Thymus (tissue), 11 donors: Measurements from ENCODE around the gene ZSWIM1. TPM values are rescaled to one million over a fixed set of nuclear protein-coding genes. Genes with fewer than 3 reads are reported as not detected.

Experiments used
- DNase-seq, 9 donors: peaks; one replicate each; pipeline ENCODE4 v3.0.0-alpha.2; 2013; ENCODE audit warnings: low spot score in 9 of 9, low read depth in 6 of 9, missing footprints in 1 of 9
- H3K27ac ChIP-seq, 2 donors: one replicate each; pipeline ENCODE4 v1.5.1; 2013; ENCODE audit warnings: control low read depth in 1 of 2, low read depth in 1 of 2, low read length in 1 of 2, mild to moderate bottlenecking in 1 of 2, moderate library complexity in 1 of 2
- H3K27me3 ChIP-seq, 2 donors: one replicate each; pipeline ENCODE4 v1.5.1; 2013; ENCODE audit warnings: low read length in 1 of 2; ENCODE audit not compliant: control insufficient read depth in 2 of 2, insufficient read depth in 1 of 2
- H3K36me3 ChIP-seq, 2 donors: one replicate each; pipeline ENCODE4 v1.5.1; 2013; ENCODE audit warnings: low read length in 1 of 2, mild to moderate bottlenecking in 1 of 2, moderate library complexity in 1 of 2; ENCODE audit not compliant: control insufficient read depth in 2 of 2, insufficient read depth in 2 of 2
- H3K4me1 ChIP-seq, 2 donors: one replicate each; pipeline ENCODE4 v1.5.1; 2013; ENCODE audit warnings: low read length in 2 of 2; ENCODE audit not compliant: control insufficient read depth in 2 of 2, insufficient read depth in 2 of 2
- H3K4me3 ChIP-seq, 2 donors: one replicate each; pipeline ENCODE4 v1.5.1; 2013; ENCODE audit warnings: low read length in 2 of 2, control low read depth in 1 of 2, mild to moderate bottlenecking in 1 of 2
- H3K9me3 ChIP-seq, 2 donors: one replicate each; pipeline ENCODE4 v1.5.1; 2013; ENCODE audit warnings: low read length in 1 of 2, mild to moderate bottlenecking in 1 of 2; ENCODE audit not compliant: control insufficient read depth in 2 of 2, insufficient read depth in 1 of 2
- WGBS: extraction: QIAGEN DNeasy Blood & Tissue Kit; methylation state at CpG from one replicate; pipeline ENCODE4 v1.1.7; 2013; 5-methylcytosine and 5-hydroxymethylcytosine counted together
- polyA plus RNA-seq: library from polyadenylated mRNA; stranded (reverse); fragments of 200-250 nt; gene quantifications from one replicate; pipeline ENCODE4 v1.2.3, GENCODE V29; 2013
- total RNA-seq: library from RNA; stranded (reverse); fragments of 120-200 nt; gene quantifications from one replicate; pipeline ENCODE4 v1.2.4, GENCODE V29; 2013
- donor health status: healthy.

ZSWIM1 gene
- total and polyA plus RNA-seq, 2 donors, result 5.7 TPM

GRCh38 chr20:45918779-45919537 is 37.9 kb downstream of the ZSWIM1 start:
- WGBS, result 96% methylated on average over 12 of the region's 12 CpGs
- H3K9me3 ChIP-seq, result no peaks in the 10 kb centered on the region
- no peak for DNase-seq
- peaks cover 0 to 6% of the 10 kb centered on the region in 2 donors for H3K27me3 ChIP-seq
- no peak overlapping the region for H3K4me3 ChIP-seq
- peak overlapping the region in 1 of 2 donors; percentile 55 for H3K27ac ChIP-seq
- no peaks in the 10 kb centered on the region for H3K36me3 ChIP-seq
- peaks cover 0 to 4% of the 10 kb centered on the region in 2 donors for H3K4me1 ChIP-seq

- peaks cover 0 to 3% of the 10 kb centered on the region in 2 donors for H3K27me3 ChIP-seq
- no peaks in the 10 kb centered on the region for H3K9me3 ChIP-seq
- no peaks in the 10 kb centered on the region for H3K36me3 ChIP-seq
- peaks cover 0 to 4% of the 10 kb centered on the region in 2 donors for H3K4me1 ChIP-seq
- H3K27ac ChIP-seq, result peak overlapping the region; percentile 55 to 64
- 86% methylated on average over 11 of the region's 11 CpGs for WGBS
- H3K4me3 ChIP-seq, result peak overlapping the region in 1 of 2 donors; percentile 32
- DNase-seq, result no peak
These were observed 38.7 kb downstream of the ZSWIM1 start for GRCh38 chr20:45919542-45920399.

- H3K4me3 ChIP-seq, result peak overlapping the region in 1 of 2 donors; percentile 32
- no peak for DNase-seq
- peaks cover 0 to 6% of the 10 kb centered on the region in 2 donors for H3K27me3 ChIP-seq
- WGBS, result 82% methylated on average over 9 of the region's 9 CpGs
- H3K36me3 ChIP-seq, result no peaks in the 10 kb centered on the region
- H3K4me1 ChIP-seq, result peaks cover 0 to 7% of the 10 kb centered on the region in 2 donors
- H3K9me3 ChIP-seq, result no peaks in the 10 kb centered on the region
- H3K27ac ChIP-seq, result peak overlapping the region; percentile 31 to 40
These were observed 39.7 kb downstream of the ZSWIM1 start for GRCh38 chr20:45920462-45921336.

- H3K4me1 ChIP-seq, result peaks cover 0 to 7% of the 10 kb centered on the region in 2 donors
- peaks cover 0 to 6% of the 10 kb centered on the region in 2 donors for H3K27me3 ChIP-seq
- H3K27ac ChIP-seq, result no peak overlapping the region
- H3K4me3 ChIP-seq, result no peak overlapping the region
- WGBS, result 93% methylated on average over 11 of the region's 11 CpGs
- no peak for DNase-seq
- H3K9me3 ChIP-seq, result no peaks in the 10 kb centered on the region
- H3K36me3 ChIP-seq, result no peaks in the 10 kb centered on the region
These were observed 40.5 kb downstream of the ZSWIM1 start for GRCh38 chr20:45921337-45922189.

- Histone ChIP-seq H3K9me3 (no peaks in the 10 kb centered on the region), H3K27me3 (peaks cover 0 to 6% of the 10 kb centered on the region in 2 donors), H3K36me3 (no peaks in the 10 kb centered on the region), H3K4me1 (peaks cover 0 to 5% of the 10 kb centered on the region in 2 donors), H3K27ac (peak overlapping the region; percentile 52 to 60), H3K4me3 (no peak overlapping the region)
- 73% methylated on average over 21 of the region's 21 CpGs for WGBS
- DNase-seq, result no peak
These were observed 43.6 kb downstream of the ZSWIM1 start for GRCh38 chr20:45924391-45925261.

- no peaks in the 10 kb centered on the region for H3K9me3 ChIP-seq
- peaks cover 0 to 4% of the 10 kb centered on the region in 2 donors for H3K4me1 ChIP-seq
- H3K36me3 ChIP-seq, result no peaks in the 10 kb centered on the region
- H3K27ac ChIP-seq, result peak overlapping the region in 1 of 2 donors; percentile 46
- WGBS, result 83% methylated on average over 9 of the region's 9 CpGs
- H3K27me3 ChIP-seq, result peaks cover 0 to 4% of the 10 kb centered on the region in 2 donors
- H3K4me3 ChIP-seq, result no peak overlapping the region
- DNase-seq, result no peak
These were observed 44.9 kb downstream of the ZSWIM1 start for GRCh38 chr20:45925821-45926506.

- H3K27ac ChIP-seq, result no peak overlapping the region
- H3K9me3 ChIP-seq, result no peaks in the 10 kb centered on the region
- DNase-seq, result no peak
- H3K36me3 ChIP-seq, result no peaks in the 10 kb centered on the region
- no peak overlapping the region for H3K4me3 ChIP-seq
- H3K27me3 ChIP-seq, result peaks cover 0 to 3% of the 10 kb centered on the region in 2 donors
- H3K4me1 ChIP-seq, result peaks cover 0 to 3% of the 10 kb centered on the region in 2 donors
- WGBS, result over 99% methylated on average over 2 of the region's 2 CpGs
These were observed 45.7 kb downstream of the ZSWIM1 start for GRCh38 chr20:45926731-45927070.
